SW 1271 (cell line): ENCODE results near the gene MLST8.
A peak's percentile ranks its signal among the peaks of the same experiment; 100 is the strongest.
"Not testable (repeated sequence)": the region's sequence is repeated elsewhere in the genome, so short reads cannot be mapped to it uniquely, and the experiment has no call there.

ENCODE experiments used
- DNase-seq, 2 experiments: peaks; one replicate each; lab custom pipeline; 2025; lab: John Stamatoyannopoulos, UW

The MLST8 gene

GRCh38 chr16:2244926-2245795, 39.9 kb downstream of the MLST8 start:
- no peak for DNase-seq

DNA sequence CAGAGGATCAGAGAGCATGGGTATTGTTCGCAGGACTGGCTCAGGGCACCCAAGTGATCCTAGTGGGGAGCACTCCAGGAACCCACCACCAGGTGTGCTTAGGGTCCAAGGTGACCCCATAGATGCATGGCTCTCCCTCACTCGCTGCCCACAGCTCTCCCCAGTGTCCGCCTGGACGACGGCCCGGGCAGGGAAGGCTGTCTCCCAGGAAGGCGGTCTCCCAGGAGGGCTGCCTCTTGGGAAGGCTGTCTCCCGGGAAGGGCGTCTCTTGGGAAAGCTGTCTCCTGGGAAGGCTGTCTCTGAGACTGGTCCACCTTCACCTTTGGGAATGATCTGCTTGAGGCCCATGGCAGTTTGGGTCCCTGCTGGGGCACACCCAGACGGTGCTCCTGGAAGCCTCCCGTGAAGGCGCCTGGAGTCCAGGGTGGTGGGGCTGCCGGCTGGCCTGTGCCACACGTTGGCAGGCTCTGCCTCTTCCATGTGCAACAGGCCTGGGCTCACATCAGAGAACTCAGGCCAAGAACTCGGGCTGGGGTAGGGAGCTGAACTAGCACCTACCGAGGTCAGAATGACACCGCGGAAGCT, 41.1 kb downstream of the MLST8 start:
- DNase-seq = no peak

- DNase-seq = peak in 1 of 2 experiments; percentile 23
Measured at GRCh38 chr16:2250652-2251295, 45.5 kb downstream of the MLST8 start.

GRCh38 chr16:2251296-2252111, 46.2 kb downstream of the MLST8 start, which contains the start of gene ECI1:
Gene ECI1 (minus strand): TSS chr16:2251587. CDS start chr16:2251566, 21 bp downstream.
- DNase-seq = peak; percentile 56 to 79

DNA sequence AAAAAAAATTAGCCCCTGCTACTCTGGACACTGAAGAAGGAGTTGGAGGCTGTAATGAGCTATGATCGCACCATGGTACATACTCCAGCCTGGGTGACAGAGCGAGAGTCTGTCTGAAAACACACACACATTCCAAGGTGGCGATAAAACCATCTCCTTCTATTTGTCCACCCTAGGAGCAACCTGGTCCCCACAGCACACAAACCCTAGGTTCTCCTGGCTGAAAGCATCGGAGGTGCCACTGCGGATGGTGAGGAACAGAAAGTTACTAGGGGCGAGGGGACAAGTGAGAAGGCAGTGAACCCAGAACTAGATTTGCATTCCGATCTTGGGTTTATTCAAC, 47.5 kb downstream of the MLST8 start:
- no peak for DNase-seq

DNA sequence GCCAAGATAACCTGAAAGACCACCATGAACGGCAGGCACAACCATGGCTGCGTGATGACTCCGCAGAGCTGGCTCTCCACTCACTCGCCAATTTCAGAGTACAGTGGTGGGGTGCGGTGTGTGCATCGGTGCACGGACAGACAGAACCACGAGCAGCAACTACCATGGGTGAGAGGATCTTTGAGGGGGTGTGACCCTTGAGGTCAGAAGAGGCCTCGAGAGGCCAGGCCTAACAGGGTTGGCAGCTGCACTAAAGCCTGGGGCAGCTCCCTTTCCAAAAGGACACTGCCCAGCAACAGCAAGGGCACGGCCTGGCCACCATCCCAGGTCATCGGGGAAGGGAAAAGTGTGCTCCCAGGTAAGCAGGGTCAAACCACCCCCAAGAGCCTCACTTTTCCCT, 48.0 kb downstream of the MLST8 start:
- DNase-seq = no peak

DNA sequence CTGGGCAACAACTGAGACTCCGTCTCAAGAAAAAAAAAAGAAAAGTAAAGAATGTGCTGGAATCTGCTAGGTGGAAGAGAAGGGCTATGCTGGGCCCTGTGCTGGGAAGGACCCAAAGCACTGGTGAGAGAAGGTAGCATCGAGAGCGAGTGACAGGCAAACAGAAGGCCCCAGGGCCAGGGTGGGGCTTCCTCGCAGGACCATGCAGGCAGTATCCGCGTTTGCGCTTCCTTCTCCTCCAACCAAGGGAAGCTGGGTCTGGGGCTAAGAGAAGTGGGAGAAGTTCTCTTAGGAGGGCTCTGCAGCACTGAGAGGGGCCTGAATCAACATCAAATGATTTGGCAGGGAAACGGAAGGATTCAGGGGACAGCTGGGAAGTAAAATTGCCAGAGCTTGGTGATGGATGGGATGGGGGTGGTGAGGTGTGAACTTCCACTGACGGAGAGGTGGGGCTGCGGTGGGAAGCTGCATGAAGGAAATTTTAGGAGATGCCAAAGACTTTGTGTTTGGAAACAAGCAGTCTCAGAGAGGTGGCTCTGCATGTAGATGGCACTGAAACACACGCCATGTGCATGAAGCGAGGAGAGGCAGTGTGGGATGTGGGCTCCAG, 51.4 kb downstream of the MLST8 start:
- DNase-seq = no peak

- DNase-seq = no peak
Measured at GRCh38 chr16:2257726-2258125, 52.5 kb downstream of the MLST8 start.

GRCh38 chr16:2258530-2258929, 53.3 kb downstream of the MLST8 start:
- not testable (repeated sequence) for DNase-seq
